Prostate gland (tissue), 2 donors: ENCODE results near the gene COTL1.

Experiments used
- CTCF ChIP-seq, 4 experiments: fragments of 200-600 bp in 2 of 4; fragments of 450-650 bp in 2 of 4; sonication (generic) in 2 of 4; IDR thresholded peaks; 1 replicate in 3 of 4; 2 replicates in 1 of 4; pipeline ENCODE4 v1.5.1; 2016 to 2019; ENCODE audit warnings: antibody characterized with exemption in 4 of 4, mild to moderate bottlenecking in 2 of 4, moderate library complexity in 2 of 4
- POLR2A ChIP-seq: fragments of 450-650 bp; IDR thresholded peaks from one replicate; pipeline ENCODE4 v1.6.1; 2016; ENCODE audit warnings: antibody characterized with exemption, mild to moderate bottlenecking
- POLR2AphosphoS5 ChIP-seq: sonication (generic); formaldehyde crosslinking; IDR thresholded peaks from one replicate; pipeline ENCODE4 v1.6.1; 2017; ENCODE audit warnings: antibody characterized with exemption

- TF ChIP-seq CTCF (IDR thresholded peaks at IDR 0.05), result no peak
- no peak for TF ChIP-seq POLR2AphosphoS5
- no peak for TF ChIP-seq POLR2A
Observed at GRCh38 chr16:84563786-84564420, 54.0 kb downstream of the COTL1 start.
